GM19240 (cell line): ENCODE results near the gene KLHDC7B.
A peak's percentile ranks its signal among the peaks of the same experiment; 100 is the strongest.

Experiments
- DNase-seq: peaks from one replicate; pipeline ENCODE4 v3.0.0; 2011; ENCODE audit warnings: low spot score; ENCODE audit not compliant: insufficient read length

Gene KLHDC7B

DNA sequence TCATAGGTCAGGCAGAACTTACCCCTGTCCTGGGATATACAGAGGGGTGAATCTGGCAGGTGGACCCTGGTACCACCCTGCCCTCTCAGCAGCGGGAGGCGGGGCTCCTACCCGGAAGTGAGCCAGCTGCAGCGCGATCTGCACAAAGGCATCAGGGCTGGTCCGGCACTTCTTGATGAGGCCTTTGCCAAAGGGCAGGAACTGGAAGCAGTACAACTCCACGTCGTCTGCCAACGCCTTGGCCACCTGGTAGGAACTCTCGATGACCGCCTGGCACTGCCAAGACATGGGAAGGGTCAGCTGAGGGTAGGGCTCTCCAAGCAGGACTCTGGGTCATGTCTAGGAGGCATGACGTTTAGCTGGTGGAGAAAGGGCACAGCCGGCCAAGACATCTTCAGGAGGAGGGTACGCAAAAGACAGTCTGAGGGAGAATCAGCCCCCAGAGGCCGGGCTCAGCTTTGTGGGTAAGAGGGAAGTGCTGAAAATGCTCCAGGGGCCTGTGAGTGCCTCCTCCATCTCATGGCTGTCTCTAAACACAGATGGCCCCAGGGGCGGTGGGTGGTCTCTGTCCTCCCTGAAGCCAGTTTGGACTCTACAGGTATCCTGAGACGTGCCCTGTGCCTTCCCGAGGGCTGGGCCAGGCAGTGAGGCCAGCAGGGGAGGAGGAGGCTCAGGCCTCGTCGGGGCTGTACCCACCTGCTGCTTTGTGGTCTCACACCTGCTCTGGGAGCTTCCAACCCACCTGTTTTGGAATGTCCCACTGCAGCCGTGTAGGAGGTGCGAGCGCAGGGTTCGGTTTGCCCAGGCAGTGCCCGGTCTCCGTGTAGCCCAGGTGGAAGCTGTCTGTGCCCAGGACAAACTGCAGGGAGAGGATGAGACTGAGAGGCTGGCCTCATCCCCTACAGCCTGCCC is 25.8 kb downstream of the KLHDC7B start:
- no peak for DNase-seq

DNA sequence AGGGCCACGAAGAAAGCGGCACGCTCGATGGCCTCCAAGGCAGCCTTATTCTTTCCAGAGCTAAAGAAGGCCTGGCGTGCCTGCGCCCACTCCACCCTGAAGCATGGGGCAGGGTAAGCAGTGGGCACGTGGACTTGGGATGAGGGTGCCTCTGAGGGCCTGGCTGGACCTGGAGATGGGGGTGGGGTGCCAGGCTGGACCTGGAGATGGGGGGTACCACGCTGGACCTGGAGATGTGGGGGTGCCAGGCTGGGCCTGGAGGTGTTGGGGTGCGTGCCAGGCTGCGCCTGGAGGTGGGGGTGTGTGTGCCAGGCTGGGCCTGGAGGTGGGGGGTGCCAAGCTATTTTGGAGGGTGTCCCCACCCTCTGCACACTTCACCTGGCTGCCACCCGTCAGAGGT is 27.3 kb downstream of the KLHDC7B start:
- DNase-seq, result no peak

DNA sequence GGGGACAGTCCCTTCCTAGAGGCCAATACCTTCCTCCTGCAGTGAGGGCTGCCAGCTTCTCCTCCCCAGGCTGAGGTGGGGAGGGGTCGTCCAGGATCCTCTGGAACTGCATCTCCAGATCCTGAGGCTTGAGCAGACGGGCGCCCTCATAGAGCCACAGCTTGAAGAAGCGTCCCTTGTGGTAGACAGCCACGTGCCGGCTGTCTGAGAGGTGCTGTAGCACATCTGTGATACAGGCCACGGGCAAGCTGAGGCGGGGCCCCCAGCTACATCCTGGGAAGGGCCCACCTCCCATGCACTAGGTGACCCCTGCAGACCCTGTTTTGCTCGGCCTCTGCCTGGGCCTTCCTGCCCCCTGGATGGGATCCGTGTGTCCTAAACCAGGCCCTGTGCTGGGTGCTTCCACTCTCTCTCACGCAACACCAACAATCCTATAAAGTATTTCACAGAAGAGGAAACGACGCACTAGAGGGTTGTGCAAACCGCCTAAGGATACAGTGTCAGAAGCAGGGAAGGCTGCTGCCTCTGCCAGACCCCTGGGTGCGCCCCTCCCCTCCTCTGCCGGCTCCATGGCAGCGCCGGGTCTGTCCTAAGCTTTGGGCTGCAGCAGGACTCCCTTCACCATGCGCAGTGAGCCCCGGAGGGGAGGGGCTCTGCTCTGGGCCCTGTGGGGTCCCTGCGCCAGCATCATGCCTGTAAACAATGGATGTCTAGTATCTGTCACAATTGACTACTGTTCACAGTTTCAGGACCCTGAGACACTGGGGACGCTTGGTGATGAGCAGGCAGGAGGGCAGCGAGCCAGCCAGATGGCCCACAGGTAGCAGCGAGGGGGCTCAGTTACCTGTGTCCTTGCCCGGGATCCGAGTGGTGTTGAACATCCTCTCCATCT is 28.0 kb downstream of the KLHDC7B start:
- DNase-seq, result no peak

DNA sequence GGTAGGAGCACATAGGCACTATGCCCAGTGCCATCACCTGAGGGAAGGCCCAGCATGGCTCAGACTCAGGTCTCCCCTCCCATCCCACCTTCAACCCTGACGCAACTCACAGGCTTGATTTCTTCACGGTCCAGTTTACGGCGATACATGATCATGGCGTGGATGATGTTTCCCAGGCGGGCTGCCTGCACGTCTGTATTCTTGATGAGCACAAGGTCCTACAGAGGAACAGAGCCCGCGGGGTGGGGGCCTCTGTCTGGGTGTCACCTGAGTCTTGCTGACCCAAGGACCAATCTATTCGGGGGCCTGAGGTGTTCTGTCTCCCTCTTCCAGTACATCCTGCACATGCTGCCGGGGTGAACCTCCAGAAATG is 28.7 kb downstream of the KLHDC7B start:
- DNase-seq, result no peak

DNA sequence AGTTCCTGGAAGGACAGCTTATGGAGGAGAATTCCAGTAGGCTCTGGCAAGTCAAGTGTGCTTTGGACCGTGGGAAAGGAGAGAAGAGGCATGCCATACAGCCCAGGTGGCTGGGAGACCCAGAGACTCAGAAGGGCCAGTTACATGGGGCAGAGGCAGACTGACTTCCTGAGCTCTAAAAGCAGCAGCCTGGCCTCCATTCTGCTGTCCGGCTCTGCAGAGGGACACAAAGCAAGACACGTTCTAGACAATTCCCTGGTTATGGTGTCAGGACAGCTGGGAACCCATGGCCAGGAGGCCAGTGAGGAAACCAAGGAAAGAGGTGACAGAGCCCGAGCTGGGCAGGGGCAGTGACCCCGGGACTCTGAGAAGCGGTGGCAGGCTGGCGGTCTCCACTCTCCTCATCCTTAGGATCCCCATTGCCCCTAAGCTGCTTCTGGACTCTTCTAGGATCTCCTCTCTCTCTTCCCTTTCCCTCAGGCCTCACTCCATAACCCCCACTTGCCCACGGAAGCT is 29.8 kb downstream of the KLHDC7B start:
- DNase-seq, result no peak

DNA sequence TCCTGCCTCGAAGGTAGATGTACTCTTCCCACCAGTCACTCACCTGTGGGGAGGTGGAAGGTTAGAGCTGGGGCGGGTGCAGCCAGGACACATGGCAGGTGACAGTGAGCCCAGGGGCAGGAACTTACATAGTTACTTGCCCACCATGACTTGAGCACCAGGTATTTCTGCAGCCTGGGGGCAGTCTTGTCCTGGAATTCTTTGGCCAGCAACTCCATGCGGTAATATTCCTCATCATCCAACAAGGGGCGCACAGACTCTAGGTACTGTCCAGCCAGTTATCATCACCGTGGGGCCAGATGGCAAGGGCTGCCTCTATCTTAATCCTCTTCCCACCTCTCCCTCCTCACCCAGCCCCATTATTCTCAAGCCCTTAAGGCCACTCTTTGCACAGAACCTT is 30.4 kb downstream of the KLHDC7B start:
- no peak for DNase-seq

DNA sequence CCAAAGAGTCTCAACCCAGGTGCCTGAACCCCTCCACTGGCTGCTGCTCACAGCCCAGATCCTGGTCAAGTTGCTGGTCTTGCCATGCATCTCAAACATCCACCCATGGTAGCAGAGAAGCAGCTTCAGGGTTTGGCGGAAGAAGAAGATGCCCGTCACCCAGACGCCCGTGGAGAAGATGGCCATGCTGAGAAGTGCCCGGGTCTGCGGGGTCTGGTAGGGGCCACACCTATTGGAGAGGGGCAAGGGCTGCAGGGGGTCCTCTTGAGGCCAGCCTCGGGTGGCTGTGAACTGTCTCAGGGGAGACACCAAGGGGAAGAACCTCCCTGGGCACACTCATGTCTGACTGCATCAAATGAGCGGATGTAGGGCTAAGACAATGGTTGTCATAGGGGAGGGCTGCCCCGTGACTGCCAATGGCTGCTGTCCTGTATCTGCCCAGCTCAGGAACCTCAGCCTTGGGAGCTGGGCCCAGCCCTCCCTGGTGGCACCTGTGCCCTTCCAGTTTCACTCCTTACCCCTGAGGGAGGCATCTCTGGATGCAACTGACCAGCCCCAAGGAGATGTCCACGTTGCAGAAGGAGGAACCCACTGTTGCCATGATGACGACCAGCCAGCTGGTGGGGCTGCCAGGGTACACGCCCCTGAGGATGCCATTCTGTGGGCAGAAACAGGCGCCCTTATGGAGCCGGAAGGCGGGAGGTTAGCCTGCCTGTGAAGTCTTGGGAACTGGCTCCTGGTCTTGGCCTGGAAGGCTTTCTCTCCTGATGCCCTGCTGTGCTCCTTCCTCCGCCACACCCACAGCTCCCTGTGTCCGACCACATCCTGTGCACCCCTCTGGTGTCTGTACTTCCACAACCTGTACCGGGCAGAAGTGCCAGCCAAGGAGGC is 31.4 kb downstream of the KLHDC7B start:
- DNase-seq, result no peak

DNA sequence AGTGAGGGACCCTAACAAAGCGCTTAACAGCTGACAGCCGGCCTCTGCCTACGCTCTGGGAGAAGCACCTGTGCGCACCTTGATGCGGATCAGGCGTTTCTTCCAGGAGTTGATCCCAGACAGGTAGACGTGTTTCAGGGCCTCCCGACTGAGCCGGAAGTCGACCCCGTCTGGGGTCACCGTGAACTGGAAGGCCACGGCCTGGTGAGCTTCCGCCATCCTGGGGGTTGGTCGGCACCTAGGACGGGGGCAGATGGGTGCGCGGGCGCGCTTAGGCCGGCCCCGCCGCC is 31.9 kb downstream of the KLHDC7B start:
- DNase-seq, result no peak

DNA sequence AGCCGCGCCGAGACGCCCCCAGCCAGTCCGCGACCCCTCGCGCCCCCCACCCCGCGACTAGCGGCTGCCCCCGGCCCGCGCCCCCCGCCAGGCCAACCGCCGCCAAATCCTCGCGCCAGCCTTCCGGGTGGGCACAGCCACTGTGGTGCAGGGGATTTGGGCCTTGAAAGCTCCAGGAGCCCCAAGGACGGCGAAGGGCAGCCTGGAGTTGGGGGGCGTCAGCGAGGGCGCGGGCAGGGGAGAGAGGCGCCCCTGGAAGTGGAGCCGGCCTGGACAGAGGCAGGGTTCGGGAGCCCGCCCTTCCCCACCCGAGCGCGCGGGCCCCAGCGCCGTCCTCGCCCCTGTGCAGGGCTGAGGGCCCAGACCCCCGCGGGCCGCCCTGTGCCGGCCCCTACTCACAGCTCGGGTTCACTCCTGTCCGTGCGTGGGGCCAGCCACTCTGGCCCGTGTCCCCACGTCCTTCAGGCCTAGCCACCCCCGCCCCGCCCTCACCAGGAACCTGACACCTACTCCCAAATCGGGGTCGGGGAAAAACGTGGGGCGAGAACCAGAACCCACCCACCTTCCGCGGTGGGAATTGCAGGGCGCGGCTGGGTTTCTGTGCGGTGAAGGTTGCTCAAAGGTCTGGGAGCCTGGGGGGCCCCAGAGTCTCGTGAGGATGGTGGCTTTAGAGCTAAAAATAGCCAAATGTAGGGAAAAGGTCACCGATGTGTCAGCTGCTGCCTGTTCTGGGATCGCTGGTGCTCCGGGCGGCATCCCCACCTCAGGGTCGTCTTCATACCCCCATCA is 32.5 kb downstream of the KLHDC7B start, which contains the start of gene CPT1B:
CPT1B (minus strand) TSS at position 441 of the 789 bp plus-strand sequence. CDS start 512 bp downstream, outside the sequence.
- DNase-seq, result no peak

DNA sequence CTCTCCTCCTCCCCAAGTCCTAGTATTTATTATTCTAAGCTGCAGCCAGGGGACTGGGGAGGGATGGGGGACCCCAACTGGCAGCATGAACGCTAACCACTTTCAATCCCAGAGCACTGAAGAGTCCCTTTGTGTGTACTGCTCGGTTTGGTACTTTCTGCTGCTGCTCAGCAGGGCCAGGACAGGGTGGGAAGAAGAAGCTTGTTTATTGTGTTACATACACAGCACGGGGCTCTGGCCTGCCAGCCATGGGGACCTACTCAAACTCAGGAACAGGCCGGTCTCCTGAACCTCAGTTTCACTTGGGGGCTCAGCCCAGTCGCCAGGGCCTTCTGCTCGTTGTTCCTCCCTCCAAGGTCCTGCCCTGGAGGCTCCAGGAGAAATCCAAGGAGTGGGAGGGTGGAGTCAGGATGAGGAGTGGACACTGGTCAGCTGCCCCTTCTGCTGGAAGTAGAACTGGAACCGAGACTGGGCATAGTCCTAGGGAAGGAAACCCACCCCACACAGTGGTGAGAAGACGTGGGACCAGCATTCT is 33.1 kb downstream of the KLHDC7B start:
- DNase-seq, result no peak

DNA sequence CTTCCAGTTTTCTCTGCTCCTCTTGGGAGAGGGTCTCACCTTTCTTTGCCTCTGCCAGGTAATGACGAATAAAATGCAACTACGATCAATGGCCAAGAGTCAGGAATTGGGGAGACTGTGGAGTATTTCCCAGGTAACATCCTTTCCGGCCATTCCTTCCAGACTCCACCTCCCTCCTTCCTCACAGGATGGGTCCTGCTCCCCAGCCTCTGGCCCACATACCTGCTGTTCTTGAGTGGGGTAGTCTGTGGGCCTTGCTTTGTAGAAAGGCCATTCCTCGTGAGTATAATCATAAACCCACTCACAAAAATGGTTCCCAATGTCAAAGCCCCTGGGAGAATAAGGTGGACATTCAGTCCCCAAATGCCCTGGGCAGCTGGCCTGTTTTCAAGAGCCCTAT is 34.1 kb downstream of the KLHDC7B start:
- no peak for DNase-seq

DNA sequence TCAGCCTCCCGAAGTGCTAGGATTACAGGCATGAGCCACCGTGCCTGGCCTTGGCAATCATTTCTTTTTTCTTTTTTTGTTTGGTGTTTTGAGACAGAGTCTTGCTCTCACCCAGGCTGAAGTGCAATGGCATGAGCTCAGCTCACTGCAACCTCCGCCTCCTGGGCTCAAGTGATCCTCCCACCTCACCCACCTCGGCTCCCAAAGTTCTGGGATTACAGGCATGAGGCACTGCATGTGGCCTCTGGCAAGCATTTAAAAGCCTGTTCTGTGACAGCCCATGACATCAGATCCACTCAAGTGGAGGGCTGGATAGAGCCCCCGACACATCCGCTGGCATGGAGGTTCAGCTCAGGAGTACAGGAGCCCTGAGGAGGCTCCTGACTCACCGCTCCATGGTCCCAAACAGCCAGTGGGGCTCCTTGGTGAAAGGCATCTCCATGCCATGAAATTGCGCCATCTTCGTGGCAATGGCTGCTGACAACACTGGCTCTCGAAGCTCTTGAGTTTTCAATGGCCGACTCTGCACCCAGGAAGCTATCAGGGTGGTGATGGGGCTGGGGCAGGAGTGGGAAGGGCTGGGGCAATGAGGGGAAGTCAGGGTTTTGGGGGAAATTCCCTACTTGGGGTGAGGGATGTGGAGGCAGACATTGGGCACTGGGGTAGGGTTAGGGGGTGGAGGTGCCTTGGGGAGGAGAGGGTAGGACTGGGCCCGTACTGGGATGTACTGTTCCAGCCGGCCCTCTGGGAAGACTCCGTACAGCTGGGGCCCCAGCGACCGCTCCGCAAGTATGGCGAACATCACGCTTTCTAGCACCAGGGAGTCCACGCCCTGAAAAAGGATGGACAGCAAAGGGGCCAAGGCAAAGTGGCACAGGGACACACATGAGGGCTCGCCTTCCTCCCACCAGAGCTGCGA is 35.6 kb downstream of the KLHDC7B start:
- no peak for DNase-seq

DNA sequence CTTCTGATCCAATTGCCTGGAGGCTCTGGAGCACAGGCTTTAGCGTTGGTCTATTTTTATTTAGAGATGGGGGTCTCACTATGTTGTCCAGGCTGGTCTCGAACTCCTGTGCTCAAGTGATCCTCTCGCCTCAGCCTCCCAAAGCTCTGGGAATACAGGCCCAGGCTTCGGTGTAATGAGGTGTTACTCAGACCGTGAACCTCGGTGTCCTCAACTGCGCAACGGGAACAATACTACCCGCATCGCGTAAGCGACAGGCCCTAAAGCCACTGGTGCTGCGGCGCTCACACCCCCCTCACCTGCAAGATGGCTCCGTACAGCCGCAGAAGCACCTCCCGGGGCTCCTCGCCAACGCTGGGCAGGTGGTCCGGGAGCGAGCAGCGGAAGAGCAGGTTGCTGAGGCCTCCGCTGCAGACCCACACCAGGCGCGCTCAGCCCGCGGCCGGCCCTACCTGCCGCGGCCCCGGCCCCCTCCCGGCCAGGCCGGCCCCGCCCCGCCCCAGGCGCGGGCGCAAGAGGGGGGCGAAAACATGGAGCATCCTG is 36.3 kb downstream of the KLHDC7B start:
- DNase-seq, result peak; percentile 52

DNA sequence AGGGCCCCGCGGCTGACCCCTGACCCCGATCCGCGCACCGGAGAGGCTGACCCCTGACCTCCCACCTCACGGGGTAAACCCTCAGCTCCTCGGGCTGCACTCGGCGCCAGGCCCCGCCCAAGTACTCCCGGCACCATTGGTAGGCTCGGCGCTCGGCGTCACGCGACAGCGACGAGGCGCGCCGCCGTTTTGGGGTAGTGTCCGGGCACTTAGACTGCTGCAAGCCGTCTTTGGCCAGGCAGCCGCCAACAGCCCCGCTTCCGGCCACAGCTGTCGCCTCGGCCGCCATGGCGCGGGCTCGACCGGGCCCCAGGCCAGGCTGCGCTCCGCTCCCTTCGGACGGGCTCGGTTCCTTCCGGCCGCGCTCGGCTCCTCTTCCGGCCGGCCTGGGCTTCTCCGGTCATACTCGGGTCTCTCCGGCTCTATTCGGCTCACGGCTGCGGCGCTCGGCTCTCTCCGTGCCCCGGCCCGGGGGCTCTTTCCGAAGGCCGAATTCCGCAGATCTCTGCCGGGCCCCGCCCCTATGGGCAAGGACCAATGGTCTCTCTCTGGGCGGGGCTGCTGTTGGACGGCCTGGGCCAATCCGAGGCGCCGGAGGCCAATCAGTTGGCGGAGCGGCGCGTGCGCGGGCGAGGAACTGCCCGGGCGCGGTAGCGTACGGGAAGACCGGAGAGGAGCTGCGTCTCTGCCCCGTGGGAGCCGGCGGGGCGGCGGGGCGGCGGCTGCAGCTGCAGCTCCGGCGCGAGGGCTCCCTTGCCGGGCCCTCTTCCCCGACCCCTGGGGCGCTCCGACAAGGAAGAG is 37.0 kb downstream of the KLHDC7B start, which contains the start of gene CHKB:
CHKB (minus strand) TSS at position 357 of the 801 bp plus-strand sequence; CDS start at position 289, 68 bp downstream.
- peak; percentile 99 for DNase-seq

DNA sequence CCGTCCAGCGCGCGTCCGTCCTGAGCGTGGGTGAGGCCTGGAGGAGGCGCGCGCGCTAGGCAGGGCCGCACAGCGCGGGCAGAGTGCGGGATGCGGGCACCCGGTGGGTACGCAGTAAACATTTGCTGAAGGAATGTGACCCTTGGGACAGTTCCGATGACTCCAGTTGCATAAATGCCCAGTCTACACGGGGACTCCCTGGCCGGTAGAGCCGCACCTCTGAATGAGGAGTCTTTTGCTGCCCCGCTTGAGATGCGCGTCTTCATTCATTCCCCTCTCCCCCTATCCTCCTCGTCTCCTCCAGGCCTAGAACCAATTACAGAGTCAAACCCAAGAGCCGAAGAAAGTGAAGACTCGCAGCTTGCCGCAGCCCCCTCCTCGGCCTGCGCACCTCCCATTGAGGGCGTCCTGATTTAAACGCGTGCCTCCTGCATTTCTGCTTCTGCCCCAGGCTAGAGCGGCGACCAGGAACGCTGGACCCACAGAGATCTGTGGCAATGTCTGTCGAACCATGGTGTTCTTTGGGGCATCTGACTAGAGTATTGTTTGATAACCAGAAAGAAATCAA is 37.7 kb downstream of the KLHDC7B start:
- DNase-seq, result no peak

DNA sequence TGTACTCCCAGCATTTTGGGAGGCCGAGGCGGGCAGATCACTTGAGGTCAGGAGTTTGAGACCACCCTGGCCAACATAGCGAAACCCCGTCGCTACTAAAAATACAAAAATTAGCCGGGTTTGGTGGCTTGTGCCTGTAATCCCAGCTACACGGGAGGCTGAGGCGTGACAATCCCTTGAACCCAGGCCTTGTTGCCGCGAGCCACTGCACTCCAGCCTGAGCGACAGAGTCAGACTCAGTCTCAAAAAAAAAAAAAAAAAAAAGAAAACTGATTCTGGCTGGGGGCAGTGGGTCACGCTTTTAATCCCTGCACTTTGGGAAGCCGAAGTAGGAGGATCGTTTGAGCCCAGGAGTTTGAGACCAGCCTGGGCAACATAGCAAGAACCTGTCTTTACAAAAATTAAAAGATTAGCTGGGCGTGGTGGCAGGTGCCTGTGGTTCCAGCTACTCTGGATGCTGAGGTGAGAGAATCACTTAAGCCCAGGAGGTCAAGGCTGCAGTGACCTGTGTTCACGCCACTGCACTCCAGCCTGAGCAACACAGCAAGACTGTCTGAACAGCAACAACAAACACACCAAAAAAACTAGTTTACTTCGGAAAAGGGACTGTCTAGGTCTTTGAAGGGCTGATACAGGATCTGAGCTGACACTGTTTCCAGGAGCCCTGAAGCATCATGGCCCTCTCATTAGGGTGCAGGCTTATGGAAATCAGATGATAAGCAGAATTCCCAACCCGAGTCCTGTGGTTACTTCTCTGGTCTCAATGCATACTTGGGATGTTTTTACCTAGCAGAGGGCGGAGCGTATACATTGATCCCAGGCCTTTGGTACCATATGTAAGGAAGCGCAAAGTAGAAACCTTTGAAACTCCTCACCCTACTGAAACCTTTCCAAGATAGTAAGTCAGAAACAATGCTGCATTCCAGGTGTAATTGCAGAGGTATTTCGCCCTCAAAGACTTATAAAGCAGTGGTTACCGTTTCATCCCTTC is 38.7 kb downstream of the KLHDC7B start:
- DNase-seq, result no peak
